HepG2 (cell line): Measurements from ENCODE around the gene MPG.

Experiments used
- POLR2A ChIP-seq, 2 experiments: IDR thresholded peaks; 2 replicates each; pipeline ENCODE4 v1.6.1; 2011; ENCODE audit warnings: low read depth in 2 of 2, low read length in 2 of 2, mild to moderate bottlenecking in 1 of 2, moderate library complexity in 1 of 2; ENCODE audit not compliant: insufficient read depth in 1 of 2
- RAD21 ChIP-seq: fragments of 450-650 bp; formaldehyde crosslinking; IDR thresholded peaks from 2 replicates; pipeline ENCODE4 v1.5.0; 2020; ENCODE audit warnings: mild to moderate bottlenecking
- SMAD1 ChIP-seq: sonication (generic); formaldehyde crosslinking; IDR thresholded peaks from 2 replicates; pipeline ENCODE4 v1.4.0; 2020; ENCODE audit warnings: missing genetic modification reagents, low read depth, mild to moderate bottlenecking, borderline replicate concordance
- TF ChIP-seq, protein P1 (sequence below): sonication (generic); formaldehyde crosslinking; IDR thresholded peaks from 2 replicates; pipeline ENCODE4 v1.5.0; 2020; ENCODE audit warnings: mild to moderate bottlenecking, missing genetic modification reagents, moderate library complexity

GRCh38 chr16:88613-89012 lies 10.6 kb downstream of the MPG start:
- TF ChIP-seq SMAD1 (CRISPR knock-in tag) = no peak
- no peak for TF ChIP-seq POLR2A (IDR thresholded peaks at IDR 0.05; ENCODE audit: insufficient read depth in 1 of 2, low read depth in 2 of 2, low read length in 2 of 2)
- TF ChIP-seq RAD21 (CRISPR knock-in tag) = no peak
- TF ChIP-seq, protein P1, sequence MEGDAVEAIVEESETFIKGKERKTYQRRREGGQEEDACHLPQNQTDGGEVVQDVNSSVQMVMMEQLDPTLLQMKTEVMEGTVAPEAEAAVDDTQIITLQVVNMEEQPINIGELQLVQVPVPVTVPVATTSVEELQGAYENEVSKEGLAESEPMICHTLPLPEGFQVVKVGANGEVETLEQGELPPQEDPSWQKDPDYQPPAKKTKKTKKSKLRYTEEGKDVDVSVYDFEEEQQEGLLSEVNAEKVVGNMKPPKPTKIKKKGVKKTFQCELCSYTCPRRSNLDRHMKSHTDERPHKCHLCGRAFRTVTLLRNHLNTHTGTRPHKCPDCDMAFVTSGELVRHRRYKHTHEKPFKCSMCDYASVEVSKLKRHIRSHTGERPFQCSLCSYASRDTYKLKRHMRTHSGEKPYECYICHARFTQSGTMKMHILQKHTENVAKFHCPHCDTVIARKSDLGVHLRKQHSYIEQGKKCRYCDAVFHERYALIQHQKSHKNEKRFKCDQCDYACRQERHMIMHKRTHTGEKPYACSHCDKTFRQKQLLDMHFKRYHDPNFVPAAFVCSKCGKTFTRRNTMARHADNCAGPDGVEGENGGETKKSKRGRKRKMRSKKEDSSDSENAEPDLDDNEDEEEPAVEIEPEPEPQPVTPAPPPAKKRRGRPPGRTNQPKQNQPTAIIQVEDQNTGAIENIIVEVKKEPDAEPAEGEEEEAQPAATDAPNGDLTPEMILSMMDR (CRISPR knock-in tag) = no peak
